Heart left ventricle (tissue), 13 donors: ENCODE results near the gene PRICKLE4.

Experiments
- POLR2A ChIP-seq, 2 donors: fragments of 450-650 bp; IDR thresholded peaks; one replicate each; pipeline ENCODE4 v1.6.1; 2017; ENCODE audit warnings: antibody characterized with exemption in 2 of 2, mild to moderate bottlenecking in 2 of 2, moderate library complexity in 2 of 2
- TF ChIP-seq, protein P1 (sequence below), 12 donors: fragments of 200-600 bp; sonication (generic) in 4 of 12; IDR thresholded peaks; one replicate each; pipeline versions ENCODE4 v1.5.0 to v1.8.0; 2018 to 2022; ENCODE audit warnings: antibody characterized with exemption in 12 of 12, mild to moderate bottlenecking in 5 of 12
- donor health status: ischemic (EF 13 %, LVEDD 7.1; RV severe dilation, severe dysfunction).
- donor health status: DM: no; HTN: yes; CAD: no.
- donor health status: DM: no; HTN: no; CAD: no.
- donor health status: ischemic (EF 25% LVEDD 6.9; RV normal size, moderate dysfunction).
- donor health status: ischemic (EF 25% LVEDD 5.7; RV mildly dilated, moderate dysfunction).
- donor health status: ischemic (EF 35%, LVEDD 5.7; RV mildly dilated, moderate dysfunction).
- donor health status: nonischemic (EF 11% LVEDD 7.7; RV severe dilation, severe dysfunction).
- donor health status: DM: yes; HTN: yes; CAD: no.
- donor health status: PGD.
- donor health status: ischemic (EF 29% LVEDD 5.4; RV normal size, mild dysfunction).
- donor health status: nonischemic (EF 23%, LVEDD 6.1; RV moderate dilation, normal function).

DNA sequence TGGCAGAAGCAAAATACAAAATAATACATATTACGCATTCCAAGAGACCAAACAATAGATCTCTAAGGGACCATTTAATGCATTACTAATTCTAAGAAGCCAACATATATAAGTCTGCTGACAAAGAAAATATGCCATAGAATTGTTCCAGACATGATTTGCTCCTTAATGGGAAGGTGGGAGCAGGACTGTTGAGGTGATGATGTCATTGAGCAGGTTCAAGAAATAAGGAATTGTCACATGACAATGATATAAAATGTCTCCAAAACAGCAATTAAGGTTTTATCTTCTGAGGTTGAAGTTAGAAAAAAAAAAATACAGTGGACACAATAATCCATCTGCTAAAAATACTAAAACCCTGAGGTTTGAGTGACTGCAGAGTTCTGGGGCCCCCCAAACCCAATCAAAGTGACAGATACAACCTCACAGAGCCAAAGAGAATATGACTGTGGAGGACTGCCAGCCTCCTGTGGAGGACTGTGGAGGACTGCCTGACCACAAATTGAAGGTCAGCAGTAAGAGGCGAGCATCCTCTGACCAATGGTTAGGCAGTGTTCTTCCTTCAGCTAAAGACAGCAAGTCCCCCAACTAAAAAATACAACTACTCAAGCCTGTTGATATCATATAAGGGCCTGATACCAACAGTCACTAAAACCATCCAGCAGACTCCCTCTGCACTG is 45.9 kb downstream of the PRICKLE4 start:
- TF ChIP-seq, protein P1, sequence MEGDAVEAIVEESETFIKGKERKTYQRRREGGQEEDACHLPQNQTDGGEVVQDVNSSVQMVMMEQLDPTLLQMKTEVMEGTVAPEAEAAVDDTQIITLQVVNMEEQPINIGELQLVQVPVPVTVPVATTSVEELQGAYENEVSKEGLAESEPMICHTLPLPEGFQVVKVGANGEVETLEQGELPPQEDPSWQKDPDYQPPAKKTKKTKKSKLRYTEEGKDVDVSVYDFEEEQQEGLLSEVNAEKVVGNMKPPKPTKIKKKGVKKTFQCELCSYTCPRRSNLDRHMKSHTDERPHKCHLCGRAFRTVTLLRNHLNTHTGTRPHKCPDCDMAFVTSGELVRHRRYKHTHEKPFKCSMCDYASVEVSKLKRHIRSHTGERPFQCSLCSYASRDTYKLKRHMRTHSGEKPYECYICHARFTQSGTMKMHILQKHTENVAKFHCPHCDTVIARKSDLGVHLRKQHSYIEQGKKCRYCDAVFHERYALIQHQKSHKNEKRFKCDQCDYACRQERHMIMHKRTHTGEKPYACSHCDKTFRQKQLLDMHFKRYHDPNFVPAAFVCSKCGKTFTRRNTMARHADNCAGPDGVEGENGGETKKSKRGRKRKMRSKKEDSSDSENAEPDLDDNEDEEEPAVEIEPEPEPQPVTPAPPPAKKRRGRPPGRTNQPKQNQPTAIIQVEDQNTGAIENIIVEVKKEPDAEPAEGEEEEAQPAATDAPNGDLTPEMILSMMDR (IDR thresholded peaks at IDR 0.05): no peak
- no peak for TF ChIP-seq POLR2A (IDR thresholded peaks at IDR 0.05)
